Midbrain (tissue), 1 donor: Measurements from ENCODE around the gene ANKRD17.
"Not testable (repeated sequence)": the region's sequence is repeated elsewhere in the genome, so short reads cannot be mapped to it uniquely, and the experiment has no call there.

Experiments used
- DNase-seq: peaks from one replicate; lab custom pipeline; 2025; lab: John Stamatoyannopoulos, UW

Gene ANKRD17

DNA sequence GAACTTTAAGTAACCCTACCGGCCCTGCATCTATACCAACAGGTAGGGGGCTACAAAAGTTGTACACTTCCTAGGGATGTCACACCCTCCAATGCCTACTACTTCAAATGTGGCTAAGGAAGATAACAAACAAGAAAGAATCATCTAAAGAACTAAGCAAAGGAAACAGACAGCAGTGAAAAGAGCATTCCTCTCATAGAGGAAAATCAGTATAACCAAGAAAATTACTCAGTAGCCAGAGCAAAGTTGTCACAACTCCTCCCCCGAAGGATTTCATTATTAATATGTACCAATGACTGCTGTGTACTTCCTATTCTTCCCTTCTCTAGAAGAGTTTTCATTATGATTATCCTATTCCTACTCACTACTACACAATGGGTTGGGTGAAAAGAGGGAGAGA is 12.6 kb downstream of the ANKRD17 start:
- DNase-seq, result no peak

DNA sequence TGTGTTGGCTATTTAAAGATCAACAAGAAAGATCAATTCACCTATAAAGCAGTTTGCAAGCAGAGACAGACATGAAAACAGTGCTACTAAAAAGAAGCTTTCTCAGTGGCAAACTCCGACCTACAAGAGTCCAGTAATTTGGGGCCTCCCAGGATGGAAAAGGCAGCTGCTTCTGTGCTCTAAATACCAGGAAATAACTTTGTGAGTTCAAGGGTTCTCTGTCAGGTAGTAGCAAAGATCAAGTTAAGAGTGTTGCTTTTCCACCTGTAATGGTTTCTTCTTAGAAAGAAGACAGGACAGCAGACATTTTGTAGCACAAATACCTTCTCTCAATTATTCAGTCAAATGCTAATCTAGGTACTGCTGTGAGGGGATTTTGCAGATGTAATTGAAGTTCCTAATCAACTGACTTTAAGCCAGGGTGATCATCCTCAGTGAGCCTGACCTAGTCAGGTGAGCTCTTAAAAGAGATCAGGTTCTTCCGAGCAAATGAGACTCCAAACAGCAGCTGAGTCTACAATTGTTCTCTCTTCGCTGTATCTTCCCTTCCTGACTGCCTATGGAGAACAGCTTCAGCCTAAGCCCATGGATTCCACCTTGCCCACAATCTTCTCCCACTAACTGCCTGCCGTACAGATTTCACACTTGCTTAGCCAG is 13.5 kb downstream of the ANKRD17 start:
- no peak for DNase-seq

GRCh38 chr4:73237044-73237443 is 21.6 kb downstream of the ANKRD17 start:
- DNase-seq, result no peak

DNA sequence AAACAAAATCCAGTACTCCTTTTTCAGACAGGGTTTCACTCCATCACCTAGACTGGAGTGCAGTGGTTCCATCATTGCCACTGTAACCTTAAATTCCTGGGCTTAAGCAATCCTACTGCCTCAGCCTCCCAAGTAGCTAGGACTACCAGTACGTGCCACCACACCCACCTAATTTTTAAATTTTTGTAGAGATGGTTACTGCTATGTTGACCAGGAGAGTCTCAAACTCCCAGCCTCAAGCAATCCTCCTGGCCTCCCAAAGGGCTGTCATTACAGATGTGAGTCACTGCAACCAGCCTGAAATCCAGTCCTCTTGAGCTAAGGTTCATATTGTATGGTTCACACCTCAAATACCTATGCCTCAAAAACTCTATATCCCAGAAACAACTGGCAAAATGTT is 22.4 kb downstream of the ANKRD17 start:
- DNase-seq, result no peak

- no peak for DNase-seq
These were observed 23.9 kb downstream of the ANKRD17 start for GRCh38 chr4:73234712-73235111.

- DNase-seq, result no peak
These were observed 26.8 kb downstream of the ANKRD17 start for GRCh38 chr4:73231518-73232487.

GRCh38 chr4:73230865-73231517 is 27.6 kb downstream of the ANKRD17 start:
- no peak for DNase-seq

DNA sequence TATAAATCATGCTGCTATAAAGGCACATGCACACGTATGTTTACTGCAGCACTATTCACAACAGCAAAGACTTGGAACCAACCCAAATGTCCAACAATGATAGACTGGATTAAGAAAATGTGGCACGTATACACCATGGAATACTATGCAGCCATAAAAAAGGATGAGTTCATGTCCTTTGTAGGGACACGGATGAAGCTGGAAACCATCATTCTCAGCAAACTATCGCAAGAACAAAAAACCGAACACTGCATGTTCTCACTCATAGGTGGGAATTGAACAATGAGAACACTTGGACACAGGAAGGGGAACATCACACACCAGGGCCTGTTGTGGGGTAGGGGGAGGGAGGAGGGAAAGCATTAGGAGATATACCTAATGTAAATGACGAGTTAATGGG is 29.8 kb downstream of the ANKRD17 start:
- not testable (repeated sequence) for DNase-seq

- DNase-seq, result no peak
These were observed 33.7 kb downstream of the ANKRD17 start for GRCh38 chr4:73224886-73225285.

DNA sequence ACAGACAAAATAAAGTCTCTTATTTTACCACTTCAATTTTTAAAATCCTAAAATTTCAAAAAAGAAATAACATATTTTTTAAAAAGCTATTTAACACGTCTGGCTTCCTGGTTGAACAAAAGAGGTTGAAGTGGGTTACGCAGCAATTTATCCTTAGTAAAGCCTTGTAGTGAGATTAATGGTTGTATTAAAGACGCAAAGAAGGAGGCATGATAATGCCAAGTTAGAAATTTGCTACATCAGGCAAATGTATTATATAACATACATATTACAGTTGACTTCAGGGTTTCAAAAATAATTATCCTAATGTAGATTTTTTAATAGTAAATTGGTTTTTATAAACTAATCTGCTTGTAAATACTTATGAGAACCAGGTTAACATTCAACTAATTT is 35.3 kb downstream of the ANKRD17 start:
- no peak for DNase-seq

DNA sequence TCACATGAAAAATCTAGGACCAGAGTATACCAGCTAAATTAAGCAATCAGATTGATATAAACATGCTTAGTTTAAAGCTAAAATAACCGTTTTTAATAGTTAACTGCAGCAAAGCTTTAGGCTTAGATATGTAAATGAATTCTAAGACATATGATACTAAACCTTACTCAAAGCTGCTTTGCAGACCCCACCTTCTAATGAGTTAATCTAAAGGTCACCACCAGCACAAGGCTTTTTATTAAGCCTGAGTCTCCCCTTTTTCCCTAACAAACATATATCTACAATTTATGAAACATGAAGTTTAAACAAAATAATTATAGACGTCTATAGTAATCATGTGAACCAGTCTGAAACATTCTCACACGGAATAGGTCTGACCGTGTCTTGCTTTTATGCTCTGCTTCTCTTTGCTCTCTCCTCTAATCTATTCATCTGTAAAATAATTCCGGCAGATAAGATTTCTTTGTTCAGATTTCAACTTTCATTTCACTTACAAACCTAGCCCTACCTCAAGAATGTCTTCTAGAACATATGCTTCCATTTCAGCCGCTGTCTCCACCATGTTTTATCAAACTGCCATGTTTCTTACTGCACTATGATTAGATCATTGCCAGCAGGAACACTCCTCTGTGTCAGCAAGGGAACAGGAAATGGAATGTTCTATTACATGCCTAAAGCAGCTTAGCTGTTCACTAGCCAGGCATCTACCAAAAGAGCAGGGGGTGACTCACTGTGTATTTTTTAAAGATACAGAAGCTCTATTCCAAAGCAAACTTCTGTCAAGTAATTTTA is 35.9 kb downstream of the ANKRD17 start:
- DNase-seq, result peak; percentile 91

DNA sequence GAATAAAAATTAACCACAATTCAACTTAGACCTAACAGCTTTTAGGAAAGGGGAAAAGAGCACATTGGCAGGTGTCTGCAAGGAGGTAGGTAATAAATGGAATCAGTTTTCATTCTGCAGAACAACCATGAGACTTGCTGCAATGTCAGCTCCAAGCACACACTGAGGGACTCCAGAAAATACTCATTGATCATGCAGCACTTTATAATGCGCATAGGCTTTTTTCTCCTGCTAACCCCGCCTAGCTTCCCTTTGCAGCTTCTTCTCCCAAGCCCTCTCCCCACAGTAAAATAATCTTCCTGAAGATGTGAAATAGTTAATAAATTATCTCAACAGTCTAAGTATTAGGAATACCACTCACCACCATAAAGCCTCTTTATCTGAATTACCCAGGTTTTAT is 36.9 kb downstream of the ANKRD17 start:
- DNase-seq, result no peak

- DNase-seq, result no peak
These were observed 37.8 kb downstream of the ANKRD17 start for GRCh38 chr4:73220815-73221214.

DNA sequence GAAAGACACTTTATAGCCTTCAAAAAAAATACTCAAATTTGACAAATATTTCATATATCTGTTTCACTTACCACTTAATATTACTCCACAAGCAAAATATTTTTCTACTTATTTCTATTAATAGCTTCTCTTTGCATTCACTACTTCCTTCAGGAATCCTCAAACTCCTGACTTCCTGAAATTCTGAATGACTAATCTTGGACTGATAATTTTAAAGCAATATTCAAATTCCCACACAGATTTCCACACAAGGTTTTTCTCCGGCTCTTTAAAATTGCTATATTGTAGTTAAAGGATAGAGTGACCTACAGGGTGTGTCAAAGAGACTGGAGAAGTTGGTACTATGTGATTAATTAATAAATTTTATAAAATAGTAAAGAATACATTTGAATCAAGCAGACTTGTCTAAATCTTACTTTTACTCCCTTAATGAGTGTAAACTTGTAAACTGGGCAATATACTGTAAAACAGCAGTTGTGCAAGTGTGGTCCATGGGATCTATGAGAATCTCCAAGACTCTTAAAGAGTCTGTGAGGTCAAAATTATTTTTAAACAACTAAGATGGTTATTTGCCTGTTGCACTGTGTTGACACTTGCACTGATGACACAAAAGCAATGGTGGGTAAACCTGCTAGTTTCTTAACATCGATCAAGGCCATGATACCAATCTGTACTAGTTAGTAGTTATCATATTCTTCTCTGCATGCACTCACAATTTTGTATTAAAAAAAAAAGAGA is 44.5 kb downstream of the ANKRD17 start:
- no peak for DNase-seq

DNA sequence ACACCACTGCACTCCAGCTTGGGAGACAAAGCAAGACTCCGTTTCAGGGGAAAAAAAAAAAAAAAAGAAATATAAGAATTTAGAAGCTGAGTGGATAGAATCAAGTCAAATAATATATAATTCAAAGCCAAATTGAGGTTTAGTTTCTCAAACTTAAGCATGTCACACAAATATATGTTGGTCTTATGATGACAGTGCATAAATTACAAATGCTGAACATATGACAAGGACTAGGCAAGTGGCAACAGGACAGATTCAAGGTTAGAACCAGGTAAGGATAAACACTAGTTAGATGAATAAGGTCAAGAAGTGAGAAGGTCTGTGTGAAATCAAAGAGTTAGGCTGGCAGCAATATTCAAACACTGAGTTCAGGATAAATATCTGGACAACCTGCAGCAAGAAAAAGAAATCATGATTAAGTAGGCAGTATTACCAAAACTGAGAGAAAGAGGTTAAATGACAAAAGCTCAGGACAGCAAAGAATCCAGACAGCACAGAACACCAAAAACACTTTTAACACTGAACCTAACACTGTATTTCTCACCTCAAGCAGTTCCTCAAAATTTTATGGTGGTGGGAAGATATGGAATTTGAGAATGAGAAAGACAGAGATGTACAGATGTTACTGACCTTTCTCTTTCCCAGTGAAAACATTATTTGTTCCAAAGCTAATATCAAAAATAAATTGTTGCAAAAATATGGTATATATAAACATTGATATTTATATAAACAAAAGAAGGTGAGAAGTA is 45.4 kb downstream of the ANKRD17 start:
- no peak for DNase-seq

DNA sequence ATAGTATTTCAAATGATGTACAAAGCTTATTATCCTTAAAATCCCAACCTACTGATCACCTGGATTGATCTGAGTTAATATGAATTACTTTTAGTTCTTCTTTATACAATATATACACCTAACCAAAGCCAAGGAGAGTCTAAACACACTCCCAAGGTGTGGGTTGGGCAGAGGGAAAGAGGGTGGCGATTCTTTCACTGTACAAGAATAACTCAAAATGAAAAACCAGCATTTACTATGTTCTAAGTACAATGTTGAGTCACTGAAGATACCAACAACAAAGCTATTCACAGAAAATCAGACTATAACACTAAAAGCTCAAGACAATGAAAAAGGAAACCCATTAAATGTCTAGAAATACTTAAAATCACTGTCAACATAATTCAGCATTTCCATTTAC is 46.6 kb downstream of the ANKRD17 start:
- no peak for DNase-seq

DNA sequence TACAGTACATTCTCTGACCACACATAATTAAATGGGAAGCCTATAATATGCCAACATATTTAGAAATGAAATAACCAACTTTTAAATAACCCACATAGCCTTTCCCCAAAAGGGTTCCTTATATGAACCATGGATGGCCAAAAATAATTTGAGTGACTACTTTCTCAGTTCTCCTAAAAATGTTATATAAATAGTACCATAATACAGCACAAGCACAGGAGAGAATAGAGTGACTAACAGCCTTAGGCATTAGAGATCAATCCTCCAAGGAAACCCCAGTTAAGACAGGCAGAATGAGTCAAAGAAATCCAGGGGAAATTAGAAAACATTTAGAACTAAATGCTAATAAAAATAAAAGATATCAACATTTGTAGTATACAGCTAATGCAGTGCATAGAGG is 50.2 kb downstream of the ANKRD17 start:
- no peak for DNase-seq

- no peak for DNase-seq
These were observed 52.4 kb downstream of the ANKRD17 start for GRCh38 chr4:73206236-73206635.

- no peak for DNase-seq
These were observed 53.1 kb downstream of the ANKRD17 start for GRCh38 chr4:73205482-73205881.

GRCh38 chr4:73203976-73204375 is 54.6 kb downstream of the ANKRD17 start:
- DNase-seq, result not testable (repeated sequence)

- no peak for DNase-seq
These were observed 61.4 kb downstream of the ANKRD17 start for GRCh38 chr4:73197220-73197619.
